HG02571 (cell line): ENCODE measurements around the gene MBP.

Experiments
- ATAC-seq: cut with Tn5 transposase; IDR thresholded peaks from one replicate; pipeline ENCODE4 v1.9.1; 2021; ENCODE audit warnings: mild to moderate bottlenecking, moderate library complexity; ENCODE audit not compliant: unreplicated experiment

Gene MBP

GRCh38 chr18:77135339-77136075 is 2.9 kb upstream of the MBP start:
- ATAC-seq = no peak

- no peak for ATAC-seq
Measured at GRCh38 chr18:77134611-77135010, 2.0 kb upstream of the MBP start.

- no peak for ATAC-seq
Measured at GRCh38 chr18:77133835-77134496, 1.4 kb upstream of the MBP start.

GRCh38 chr18:77133051-77133834 is 660 bp upstream of the MBP start:
- ATAC-seq = no peak

GRCh38 chr18:77131652-77132368 is 773 bp downstream of the MBP start:
- peak; percentile 59 for ATAC-seq

- ATAC-seq = peak; percentile 20
Measured at GRCh38 chr18:77131100-77131651, 1.4 kb downstream of the MBP start.

GRCh38 chr18:77130229-77131099 is 2.1 kb downstream of the MBP start:
- no peak for ATAC-seq

GRCh38 chr18:77129150-77129551 is 3.4 kb downstream of the MBP start:
- no peak for ATAC-seq

GRCh38 chr18:77127769-77128671 is 4.6 kb downstream of the MBP start:
- ATAC-seq = no peak

- peak; percentile 59 for ATAC-seq
Measured at GRCh38 chr18:77124452-77124922, 8.1 kb downstream of the MBP start.

GRCh38 chr18:77123320-77124231 is 9.0 kb downstream of the MBP start:
- no peak for ATAC-seq

- no peak for ATAC-seq
Measured at GRCh38 chr18:77121523-77121922, 11.1 kb downstream of the MBP start.

- ATAC-seq = no peak
Measured at GRCh38 chr18:77119851-77120491, 12.6 kb downstream of the MBP start.

GRCh38 chr18:77119101-77119850 is 13.3 kb downstream of the MBP start:
- ATAC-seq = no peak

- ATAC-seq = no peak
Measured at GRCh38 chr18:77118256-77119090, 14.1 kb downstream of the MBP start.
